Caco-2 (cell line): ENCODE measurements around the gene PLA2G2C. TPM values are rescaled to one million over a fixed set of nuclear protein-coding genes. Genes with fewer than 3 reads are reported as not detected.

Experiments used
- BruUV-seq: library from RNA; stranded (reverse); fragments of 400-500 nt; replicated peaks from 2 replicates; lab custom pipeline; 2021; lab: Mats Ljungman, UMichigan
- CTCF ChIA-PET: fragments of 300-600 bp; sonication (Branson Sonifier 250); formaldehyde crosslinking; loops from one replicate; lab custom pipeline; 2022; ENCODE audit warnings: antibody characterized with exemption; lab: Charles Lee
- POLR2A ChIA-PET: fragments of 300-600 bp; sonication (Branson Sonifier 250); formaldehyde crosslinking; loops from one replicate; lab custom pipeline; 2022; ENCODE audit warnings: antibody characterized with exemption; lab: Charles Lee
- DNase-seq, 2 experiments: peaks; one replicate each; pipeline versions ENCODE4 v3.0.0 to v3.0.0-alpha.2; 2020 to 2022
- H3K27me3 ChIP-seq: replicated peaks from 2 replicates; pipeline ENCODE4 v1.6.0; 2011; ENCODE audit warnings: low read length; ENCODE audit not compliant: control insufficient read depth, insufficient read depth
- H3K36me3 ChIP-seq: 2 replicates; pipeline ENCODE4 v1.5.1; 2011; ENCODE audit warnings: low read length; ENCODE audit not compliant: control insufficient read depth, insufficient read depth
- H3K4me1 ChIP-seq: fragments of 250-450 bp; sonication (Bioruptor Pico); 2 replicates; pipeline ENCODE4 v1.5.1; 2020; ENCODE audit warnings: mild to moderate bottlenecking
- H3K4me3 ChIP-seq: 2 replicates; pipeline ENCODE4 v1.5.1; 2011; ENCODE audit warnings: low read depth, mild to moderate bottlenecking, control low read depth, low read length
- H3K9me3 ChIP-seq: fragments of 250-450 bp; sonication (Bioruptor Pico); 2 replicates; pipeline ENCODE4 v1.5.1; 2020; ENCODE audit warnings: mild to moderate bottlenecking, moderate library complexity
- H3K27ac Mint-ChIP-seq: one replicate; pipeline ENCODE4 v1.8.0; 2022; ENCODE audit warnings: mixed read lengths; ENCODE audit not compliant: unreplicated experiment
- H3K27me3 Mint-ChIP-seq: one replicate; pipeline ENCODE4 v1.8.0; 2022; ENCODE audit warnings: mixed read lengths; ENCODE audit not compliant: insufficient read depth, unreplicated experiment
- H3K36me3 Mint-ChIP-seq: one replicate; pipeline ENCODE4 v1.8.0; 2022; ENCODE audit warnings: mild to moderate bottlenecking, mixed read lengths; ENCODE audit not compliant: insufficient read depth, unreplicated experiment
- H3K4me1 Mint-ChIP-seq: one replicate; pipeline ENCODE4 v1.8.0; 2022; ENCODE audit warnings: low read depth, mixed read lengths; ENCODE audit not compliant: unreplicated experiment
- H3K4me3 Mint-ChIP-seq: one replicate; pipeline ENCODE4 v1.8.0; 2022; ENCODE audit warnings: mild to moderate bottlenecking, moderate library complexity, mixed read lengths; ENCODE audit not compliant: unreplicated experiment
- H3K9me3 Mint-ChIP-seq: one replicate; pipeline ENCODE4 v1.8.0; 2022; ENCODE audit warnings: mixed read lengths; ENCODE audit not compliant: unreplicated experiment
- intact Hi-C: fragments of 100-400 bp; cut with micrococcal nuclease; formaldehyde crosslinking; loops from one replicate; pipeline ENCODE4 v1.10.0; 2022; ENCODE audit not compliant: unreplicated experiment
- total RNA-seq: library from RNA; stranded (reverse); gene quantifications from 2 replicates; pipeline ENCODE4 v1.2.3, GENCODE V29; 2022
- TF ChIP-seq, protein P1 (sequence below), 2 experiments: fragments of 200-600 bp in 1 of 2; IDR thresholded peaks; 1 replicate in 1 of 2; 2 replicates in 1 of 2; pipeline versions ENCODE4 v1.5.1 to v1.8.0; 2011 to 2022; ENCODE audit warnings: antibody characterized with exemption in 1 of 2, control low read depth in 1 of 2, inconsistent platforms in 1 of 2, low read depth in 1 of 2, low read length in 1 of 2, mild to moderate bottlenecking in 1 of 2, moderate library complexity in 1 of 2; ENCODE audit not compliant: insufficient read depth in 1 of 2, severe bottlenecking in 1 of 2, unreplicated experiment in 1 of 2

The PLA2G2C gene
- total RNA-seq, 1 experiment from 2014 or later = not detected

DNA sequence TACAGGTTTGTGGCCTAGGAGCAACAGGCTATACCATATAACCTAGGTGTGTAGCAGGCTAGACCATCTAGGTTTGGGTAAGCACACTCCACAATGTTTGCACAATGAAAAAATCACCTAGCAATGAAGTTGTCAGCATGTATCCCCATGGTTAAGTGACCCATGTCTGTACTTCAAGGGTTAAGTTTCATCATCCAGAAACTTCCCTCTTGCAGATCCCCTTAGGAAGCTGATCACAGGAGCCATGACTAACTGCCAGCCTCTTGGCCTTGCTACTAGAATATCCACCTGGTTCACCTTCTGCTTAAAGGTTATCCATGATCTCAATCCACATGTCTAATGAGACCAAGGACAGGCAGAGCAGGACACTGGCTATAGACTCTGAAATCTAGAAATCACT is 3.9 kb downstream of the PLA2G2C start:
- no peaks in the 10 kb centered on the region for H3K4me1 ChIP-seq
- no TSS peak for BruUV-seq
- no peak overlapping the region for H3K4me3 ChIP-seq
- Mint-ChIP-seq H3K27me3 (peaks cover 5% of the 10 kb centered on the region), H3K4me1 (no peaks in the 10 kb centered on the region), H3K4me3 (no peak overlapping the region), H3K9me3 (peaks cover 11% of the 10 kb centered on the region), H3K27ac (no peak overlapping the region), H3K36me3 (no peaks in the 10 kb centered on the region)
- ChIA-PET CTCF (no interaction called here), POLR2A (no interaction called here)
- no peaks in the 10 kb centered on the region for H3K27me3 ChIP-seq
- intact Hi-C loops = no loop called here
- no peaks in the 10 kb centered on the region for H3K9me3 ChIP-seq
- no peaks in the 10 kb centered on the region for H3K36me3 ChIP-seq
- TF ChIP-seq, protein P1, sequence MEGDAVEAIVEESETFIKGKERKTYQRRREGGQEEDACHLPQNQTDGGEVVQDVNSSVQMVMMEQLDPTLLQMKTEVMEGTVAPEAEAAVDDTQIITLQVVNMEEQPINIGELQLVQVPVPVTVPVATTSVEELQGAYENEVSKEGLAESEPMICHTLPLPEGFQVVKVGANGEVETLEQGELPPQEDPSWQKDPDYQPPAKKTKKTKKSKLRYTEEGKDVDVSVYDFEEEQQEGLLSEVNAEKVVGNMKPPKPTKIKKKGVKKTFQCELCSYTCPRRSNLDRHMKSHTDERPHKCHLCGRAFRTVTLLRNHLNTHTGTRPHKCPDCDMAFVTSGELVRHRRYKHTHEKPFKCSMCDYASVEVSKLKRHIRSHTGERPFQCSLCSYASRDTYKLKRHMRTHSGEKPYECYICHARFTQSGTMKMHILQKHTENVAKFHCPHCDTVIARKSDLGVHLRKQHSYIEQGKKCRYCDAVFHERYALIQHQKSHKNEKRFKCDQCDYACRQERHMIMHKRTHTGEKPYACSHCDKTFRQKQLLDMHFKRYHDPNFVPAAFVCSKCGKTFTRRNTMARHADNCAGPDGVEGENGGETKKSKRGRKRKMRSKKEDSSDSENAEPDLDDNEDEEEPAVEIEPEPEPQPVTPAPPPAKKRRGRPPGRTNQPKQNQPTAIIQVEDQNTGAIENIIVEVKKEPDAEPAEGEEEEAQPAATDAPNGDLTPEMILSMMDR (IDR thresholded peaks at IDR 0.05; ENCODE audit: insufficient read depth in 1 of 2, low read depth in 1 of 2, low read length in 1 of 2, severe bottlenecking in 1 of 2, unreplicated experiment in 1 of 2) = no peak
- DNase-seq = no peak

DNA sequence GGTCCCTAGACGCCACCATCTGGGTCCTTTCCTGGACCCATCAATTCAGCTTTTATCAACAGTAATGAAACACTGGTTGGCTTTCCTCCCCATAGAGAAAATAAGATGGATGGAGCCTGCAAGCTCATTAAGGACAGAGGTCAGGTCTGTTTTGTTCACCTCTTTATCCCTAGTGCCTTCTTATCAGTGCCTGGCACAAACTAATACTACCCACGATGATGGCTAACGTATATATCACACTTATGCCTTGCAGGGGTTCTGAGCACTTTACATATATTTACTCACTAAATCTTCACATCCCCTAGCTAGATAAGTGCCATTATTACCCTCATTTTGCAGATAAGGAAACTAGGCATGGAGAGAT is 5.5 kb downstream of the PLA2G2C start:
- H3K9me3 Mint-ChIP-seq = peaks cover 11% of the 10 kb centered on the region
- Histone ChIP-seq H3K9me3 (no peaks in the 10 kb centered on the region), H3K36me3 (no peaks in the 10 kb centered on the region), H3K4me3 (no peak overlapping the region), H3K4me1 (no peaks in the 10 kb centered on the region), H3K27me3 (no peaks in the 10 kb centered on the region)
- POLR2A ChIA-PET = no interaction called here
- TF ChIP-seq, protein P1 (IDR thresholded peaks at IDR 0.05; ENCODE audit: insufficient read depth in 1 of 2, low read depth in 1 of 2, low read length in 1 of 2, severe bottlenecking in 1 of 2, unreplicated experiment in 1 of 2) = no peak
- DNase-seq = no peak
- intact Hi-C loops = no loop called here
- H3K4me3 Mint-ChIP-seq = no peak overlapping the region
- CTCF ChIA-PET = no interaction called here
- no peaks in the 10 kb centered on the region for H3K36me3 Mint-ChIP-seq
- H3K27me3 Mint-ChIP-seq = peaks cover 12% of the 10 kb centered on the region
- H3K4me1 Mint-ChIP-seq = no peaks in the 10 kb centered on the region
- no peak overlapping the region for H3K27ac Mint-ChIP-seq
- BruUV-seq = no TSS peak

DNA sequence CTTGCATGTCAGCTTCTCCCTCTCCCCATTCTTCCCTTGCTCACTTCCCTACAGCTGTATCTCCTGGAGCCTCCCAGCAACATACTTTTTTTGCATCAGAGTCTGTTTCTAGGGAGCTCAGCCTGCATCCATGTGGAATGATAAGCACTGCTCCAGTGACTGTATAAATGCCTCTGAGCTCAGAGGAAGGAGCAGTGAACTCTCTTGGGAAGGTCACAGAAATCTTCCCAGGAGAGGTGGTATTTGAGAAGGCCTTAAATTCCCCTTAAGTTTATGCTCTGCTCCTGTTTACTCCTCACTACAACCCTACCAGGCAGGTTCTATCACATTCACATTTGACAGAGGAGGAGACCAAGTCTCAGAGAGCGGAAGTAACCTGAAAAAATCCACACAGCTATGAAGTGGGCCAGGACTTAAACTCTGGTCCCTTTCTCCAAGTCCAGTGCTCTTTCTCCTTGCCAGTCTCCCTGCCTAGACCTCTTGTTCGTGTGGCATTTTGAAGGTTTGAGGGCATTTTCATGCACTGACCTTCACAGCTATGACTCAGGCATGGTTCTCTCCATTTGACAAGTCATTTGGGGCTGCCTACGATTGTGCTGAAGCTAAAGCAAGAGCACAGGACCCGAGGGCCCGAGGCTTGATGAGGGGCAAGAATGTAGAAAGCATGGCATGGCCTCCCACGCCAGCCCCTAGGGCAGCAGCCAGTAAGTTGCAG is 6.0 kb downstream of the PLA2G2C start:
- H3K27me3 ChIP-seq = no peaks in the 10 kb centered on the region
- no peak overlapping the region for H3K4me3 ChIP-seq
- Mint-ChIP-seq H3K27me3 (peaks cover 12% of the 10 kb centered on the region), H3K9me3 (peaks cover 11% of the 10 kb centered on the region), H3K4me3 (no peak overlapping the region), H3K36me3 (no peaks in the 10 kb centered on the region), H3K4me1 (no peaks in the 10 kb centered on the region), H3K27ac (no peak overlapping the region)
- intact Hi-C loops = no loop called here
- no TSS peak for BruUV-seq
- no peak for DNase-seq
- H3K36me3 ChIP-seq = no peaks in the 10 kb centered on the region
- TF ChIP-seq, protein P1 (IDR thresholded peaks at IDR 0.05; ENCODE audit: insufficient read depth in 1 of 2, low read depth in 1 of 2, low read length in 1 of 2, severe bottlenecking in 1 of 2, unreplicated experiment in 1 of 2) = no peak
- no peaks in the 10 kb centered on the region for H3K9me3 ChIP-seq
- ChIA-PET CTCF (no interaction called here), POLR2A (no interaction called here)
- H3K4me1 ChIP-seq = no peaks in the 10 kb centered on the region
